HepG2 (cell line): Measurements from ENCODE around the gene BSG. TPM values are rescaled to one million over a fixed set of nuclear protein-coding genes. Genes with fewer than 3 reads are reported as not detected.

Experiments used
- KDM3A ChIP-seq: IDR thresholded peaks from 2 replicates; pipeline ENCODE4 v1.6.1; 2018; ENCODE audit warnings: low read depth, missing compliant biosample characterization
- MYC ChIP-seq: sonication (generic); formaldehyde crosslinking; IDR thresholded peaks from 2 replicates; pipeline ENCODE4 v1.9.0; 2021; ENCODE audit warnings: missing genetic modification reagents, borderline replicate concordance
- MZF1 ChIP-seq: sonication (generic); formaldehyde crosslinking; IDR thresholded peaks from 2 replicates; pipeline ENCODE4 v1.8.1; 2023; ENCODE audit warnings: mild to moderate bottlenecking, missing genetic modification reagents, borderline replicate concordance
- NFATC3 ChIP-seq: sonication (generic); formaldehyde crosslinking; IDR thresholded peaks from 2 replicates; pipeline ENCODE4 v1.5.1; 2020; ENCODE audit warnings: mild to moderate bottlenecking, missing genetic modification reagents
- NR1H2 ChIP-seq: sonication (generic); formaldehyde crosslinking; IDR thresholded peaks from 2 replicates; pipeline ENCODE4 v1.8.1; 2022; ENCODE audit warnings: low read depth, missing genetic modification reagents, borderline replicate concordance
- TBX2 ChIP-seq: sonication (generic); formaldehyde crosslinking; IDR thresholded peaks from 2 replicates; pipeline ENCODE4 v1.5.0; 2020; ENCODE audit warnings: missing genetic modification reagents, mild to moderate bottlenecking, borderline replicate concordance
- ZIK1 ChIP-seq: sonication (generic); formaldehyde crosslinking; IDR thresholded peaks from 2 replicates; pipeline ENCODE4 v1.5.0; 2020; ENCODE audit warnings: mild to moderate bottlenecking, low read depth, missing genetic modification reagents, borderline replicate concordance
- ZNF24 ChIP-seq: fragments of 450-650 bp; IDR thresholded peaks from 2 replicates; pipeline ENCODE4 v1.6.1; 2017; ENCODE audit warnings: antibody characterized with exemption, mild to moderate bottlenecking
- ZNF780A ChIP-seq: sonication (generic); formaldehyde crosslinking; IDR thresholded peaks from 2 replicates; pipeline ENCODE4 v1.8.0; 2022; ENCODE audit warnings: mild to moderate bottlenecking, missing genetic modification reagents, moderate library complexity
- polyA plus RNA-seq, 8 experiments: library from polyadenylated mRNA; depleted of rRNA in 3 of 8; stranded (reverse) in 7 of 8; unstranded in 1 of 8; fragments of >200 nt; fragmentation: Illumina TruSeq in 4 of 8; extraction: Trizol in 4 of 8; gene quantifications; 2 replicates each; pipeline versions ENCODE4 v1.2.1 to v1.2.3, GENCODE V29; 2011 to 2016; ENCODE audit warnings: low read depth in 4 of 8, missing spikeins in 1 of 8, mixed read lengths in 1 of 8; ENCODE audit not compliant: insufficient read depth in 1 of 8
- total RNA-seq, 5 experiments: library from RNA; depleted of rRNA; stranded (reverse); fragments of >200 nt; fragmentation: Illumina TruSeq; extraction: Trizol; gene quantifications; 2 replicates each; pipeline ENCODE4 v1.2.3, GENCODE V29; 2016; ENCODE audit warnings: low read depth in 1 of 5
- TF ChIP-seq, protein P1 (sequence below): sonication (generic); formaldehyde crosslinking; IDR thresholded peaks from 2 replicates; pipeline ENCODE4 v1.4.0; 2020; ENCODE audit warnings: missing genetic modification reagents, borderline replicate concordance
- TF ChIP-seq, protein P2 (sequence below): sonication (generic); formaldehyde crosslinking; IDR thresholded peaks from 2 replicates; pipeline ENCODE4 v1.9.0; 2021; ENCODE audit warnings: mild to moderate bottlenecking, missing genetic modification reagents
- TF ChIP-seq, protein P3 (sequence below): sonication (generic); formaldehyde crosslinking; IDR thresholded peaks from 2 replicates; pipeline ENCODE4 v1.4.0; 2020; ENCODE audit warnings: missing genetic modification reagents, borderline replicate concordance
- TF ChIP-seq, protein P4 (sequence below): sonication (generic); formaldehyde crosslinking; IDR thresholded peaks from 2 replicates; pipeline ENCODE4 v1.5.0; 2020; ENCODE audit warnings: mild to moderate bottlenecking, missing genetic modification reagents

BSG gene
- total and polyA plus RNA-seq, 2 of the 13 experiments (the other 11 are each of a cell fraction or from before 2014, with no cell fraction given), result 309 to 754 TPM

DNA sequence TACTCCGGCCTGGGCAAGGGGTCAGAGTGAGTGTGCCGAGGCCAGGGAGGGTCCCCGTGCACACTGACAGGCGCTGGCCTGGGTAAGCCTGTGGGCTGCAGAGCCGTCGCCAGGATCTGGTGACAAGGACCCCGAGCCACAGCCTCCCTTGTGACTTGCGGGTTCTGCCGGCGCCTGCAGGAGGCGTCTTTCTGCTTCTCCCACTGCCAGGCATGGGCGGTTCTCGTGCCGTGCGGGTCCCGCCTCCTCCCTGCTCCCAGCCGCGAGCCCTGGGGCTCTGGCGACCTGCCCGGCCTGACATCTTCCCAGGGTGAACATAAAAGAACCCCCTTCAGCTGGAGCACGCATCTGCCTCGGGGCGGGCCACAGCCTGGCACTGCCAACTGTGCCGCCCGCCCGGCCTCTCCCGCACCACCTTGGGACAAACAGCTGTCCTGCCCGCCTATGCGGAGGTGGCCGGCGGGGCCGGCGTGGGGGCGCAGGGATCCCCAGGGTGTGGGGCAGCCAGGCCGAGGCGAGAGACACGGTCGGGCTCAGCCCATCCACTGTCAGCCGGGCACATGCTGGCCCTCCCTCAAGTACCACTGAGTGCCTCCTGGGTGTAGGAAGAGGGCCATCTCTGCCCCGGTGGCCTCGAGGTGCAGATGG, 15.8 kb downstream of the BSG start (continued):
- TF ChIP-seq, protein P1, sequence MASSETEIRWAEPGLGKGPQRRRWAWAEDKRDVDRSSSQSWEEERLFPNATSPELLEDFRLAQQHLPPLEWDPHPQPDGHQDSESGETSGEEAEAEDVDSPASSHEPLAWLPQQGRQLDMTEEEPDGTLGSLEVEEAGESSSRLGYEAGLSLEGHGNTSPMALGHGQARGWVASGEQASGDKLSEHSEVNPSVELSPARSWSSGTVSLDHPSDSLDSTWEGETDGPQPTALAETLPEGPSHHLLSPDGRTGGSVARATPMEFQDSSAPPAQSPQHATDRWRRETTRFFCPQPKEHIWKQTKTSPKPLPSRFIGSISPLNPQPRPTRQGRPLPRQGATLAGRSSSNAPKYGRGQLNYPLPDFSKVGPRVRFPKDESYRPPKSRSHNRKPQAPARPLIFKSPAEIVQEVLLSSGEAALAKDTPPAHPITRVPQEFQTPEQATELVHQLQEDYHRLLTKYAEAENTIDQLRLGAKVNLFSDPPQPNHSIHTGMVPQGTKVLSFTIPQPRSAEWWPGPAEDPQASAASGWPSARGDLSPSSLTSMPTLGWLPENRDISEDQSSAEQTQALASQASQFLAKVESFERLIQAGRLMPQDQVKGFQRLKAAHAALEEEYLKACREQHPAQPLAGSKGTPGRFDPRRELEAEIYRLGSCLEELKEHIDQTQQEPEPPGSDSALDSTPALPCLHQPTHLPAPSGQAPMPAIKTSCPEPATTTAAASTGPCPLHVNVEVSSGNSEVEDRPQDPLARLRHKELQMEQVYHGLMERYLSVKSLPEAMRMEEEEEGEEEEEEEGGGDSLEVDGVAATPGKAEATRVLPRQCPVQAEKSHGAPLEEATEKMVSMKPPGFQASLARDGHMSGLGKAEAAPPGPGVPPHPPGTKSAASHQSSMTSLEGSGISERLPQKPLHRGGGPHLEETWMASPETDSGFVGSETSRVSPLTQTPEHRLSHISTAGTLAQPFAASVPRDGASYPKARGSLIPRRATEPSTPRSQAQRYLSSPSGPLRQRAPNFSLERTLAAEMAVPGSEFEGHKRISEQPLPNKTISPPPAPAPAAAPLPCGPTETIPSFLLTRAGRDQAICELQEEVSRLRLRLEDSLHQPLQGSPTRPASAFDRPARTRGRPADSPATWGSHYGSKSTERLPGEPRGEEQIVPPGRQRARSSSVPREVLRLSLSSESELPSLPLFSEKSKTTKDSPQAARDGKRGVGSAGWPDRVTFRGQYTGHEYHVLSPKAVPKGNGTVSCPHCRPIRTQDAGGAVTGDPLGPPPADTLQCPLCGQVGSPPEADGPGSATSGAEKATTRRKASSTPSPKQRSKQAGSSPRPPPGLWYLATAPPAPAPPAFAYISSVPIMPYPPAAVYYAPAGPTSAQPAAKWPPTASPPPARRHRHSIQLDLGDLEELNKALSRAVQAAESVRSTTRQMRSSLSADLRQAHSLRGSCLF (CRISPR knock-in tag), result no peak
- TF ChIP-seq, protein P2, sequence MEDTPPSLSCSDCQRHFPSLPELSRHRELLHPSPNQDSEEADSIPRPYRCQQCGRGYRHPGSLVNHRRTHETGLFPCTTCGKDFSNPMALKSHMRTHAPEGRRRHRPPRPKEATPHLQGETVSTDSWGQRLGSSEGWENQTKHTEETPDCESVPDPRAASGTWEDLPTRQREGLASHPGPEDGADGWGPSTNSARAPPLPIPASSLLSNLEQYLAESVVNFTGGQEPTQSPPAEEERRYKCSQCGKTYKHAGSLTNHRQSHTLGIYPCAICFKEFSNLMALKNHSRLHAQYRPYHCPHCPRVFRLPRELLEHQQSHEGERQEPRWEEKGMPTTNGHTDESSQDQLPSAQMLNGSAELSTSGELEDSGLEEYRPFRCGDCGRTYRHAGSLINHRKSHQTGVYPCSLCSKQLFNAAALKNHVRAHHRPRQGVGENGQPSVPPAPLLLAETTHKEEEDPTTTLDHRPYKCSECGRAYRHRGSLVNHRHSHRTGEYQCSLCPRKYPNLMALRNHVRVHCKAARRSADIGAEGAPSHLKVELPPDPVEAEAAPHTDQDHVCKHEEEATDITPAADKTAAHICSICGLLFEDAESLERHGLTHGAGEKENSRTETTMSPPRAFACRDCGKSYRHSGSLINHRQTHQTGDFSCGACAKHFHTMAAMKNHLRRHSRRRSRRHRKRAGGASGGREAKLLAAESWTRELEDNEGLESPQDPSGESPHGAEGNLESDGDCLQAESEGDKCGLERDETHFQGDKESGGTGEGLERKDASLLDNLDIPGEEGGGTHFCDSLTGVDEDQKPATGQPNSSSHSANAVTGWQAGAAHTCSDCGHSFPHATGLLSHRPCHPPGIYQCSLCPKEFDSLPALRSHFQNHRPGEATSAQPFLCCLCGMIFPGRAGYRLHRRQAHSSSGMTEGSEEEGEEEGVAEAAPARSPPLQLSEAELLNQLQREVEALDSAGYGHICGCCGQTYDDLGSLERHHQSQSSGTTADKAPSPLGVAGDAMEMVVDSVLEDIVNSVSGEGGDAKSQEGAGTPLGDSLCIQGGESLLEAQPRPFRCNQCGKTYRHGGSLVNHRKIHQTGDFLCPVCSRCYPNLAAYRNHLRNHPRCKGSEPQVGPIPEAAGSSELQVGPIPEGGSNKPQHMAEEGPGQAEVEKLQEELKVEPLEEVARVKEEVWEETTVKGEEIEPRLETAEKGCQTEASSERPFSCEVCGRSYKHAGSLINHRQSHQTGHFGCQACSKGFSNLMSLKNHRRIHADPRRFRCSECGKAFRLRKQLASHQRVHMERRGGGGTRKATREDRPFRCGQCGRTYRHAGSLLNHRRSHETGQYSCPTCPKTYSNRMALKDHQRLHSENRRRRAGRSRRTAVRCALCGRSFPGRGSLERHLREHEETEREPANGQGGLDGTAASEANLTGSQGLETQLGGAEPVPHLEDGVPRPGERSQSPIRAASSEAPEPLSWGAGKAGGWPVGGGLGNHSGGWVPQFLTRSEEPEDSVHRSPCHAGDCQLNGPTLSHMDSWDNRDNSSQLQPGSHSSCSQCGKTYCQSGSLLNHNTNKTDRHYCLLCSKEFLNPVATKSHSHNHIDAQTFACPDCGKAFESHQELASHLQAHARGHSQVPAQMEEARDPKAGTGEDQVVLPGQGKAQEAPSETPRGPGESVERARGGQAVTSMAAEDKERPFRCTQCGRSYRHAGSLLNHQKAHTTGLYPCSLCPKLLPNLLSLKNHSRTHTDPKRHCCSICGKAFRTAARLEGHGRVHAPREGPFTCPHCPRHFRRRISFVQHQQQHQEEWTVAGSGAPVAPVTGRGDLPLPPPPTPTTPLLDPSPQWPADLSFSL, result no peak
- TF ChIP-seq NFATC3 (no peak), ZNF780A (CRISPR knock-in tag) (no peak), NR1H2 (CRISPR knock-in tag) (no peak), ZIK1 (CRISPR knock-in tag) (no peak), MZF1 (CRISPR knock-in tag) (no peak), ZNF24 (no peak), MYC (CRISPR knock-in tag) (peak; percentile 11; the same call in 1 of the 2 replicates), KDM3A (0 out of 2 replicates have a peak, but pooled peaks have one; percentile 25), TBX2 (CRISPR knock-in tag) (0 out of 2 replicates have a peak, but pooled peaks have one; percentile 15)
- TF ChIP-seq, protein P3, sequence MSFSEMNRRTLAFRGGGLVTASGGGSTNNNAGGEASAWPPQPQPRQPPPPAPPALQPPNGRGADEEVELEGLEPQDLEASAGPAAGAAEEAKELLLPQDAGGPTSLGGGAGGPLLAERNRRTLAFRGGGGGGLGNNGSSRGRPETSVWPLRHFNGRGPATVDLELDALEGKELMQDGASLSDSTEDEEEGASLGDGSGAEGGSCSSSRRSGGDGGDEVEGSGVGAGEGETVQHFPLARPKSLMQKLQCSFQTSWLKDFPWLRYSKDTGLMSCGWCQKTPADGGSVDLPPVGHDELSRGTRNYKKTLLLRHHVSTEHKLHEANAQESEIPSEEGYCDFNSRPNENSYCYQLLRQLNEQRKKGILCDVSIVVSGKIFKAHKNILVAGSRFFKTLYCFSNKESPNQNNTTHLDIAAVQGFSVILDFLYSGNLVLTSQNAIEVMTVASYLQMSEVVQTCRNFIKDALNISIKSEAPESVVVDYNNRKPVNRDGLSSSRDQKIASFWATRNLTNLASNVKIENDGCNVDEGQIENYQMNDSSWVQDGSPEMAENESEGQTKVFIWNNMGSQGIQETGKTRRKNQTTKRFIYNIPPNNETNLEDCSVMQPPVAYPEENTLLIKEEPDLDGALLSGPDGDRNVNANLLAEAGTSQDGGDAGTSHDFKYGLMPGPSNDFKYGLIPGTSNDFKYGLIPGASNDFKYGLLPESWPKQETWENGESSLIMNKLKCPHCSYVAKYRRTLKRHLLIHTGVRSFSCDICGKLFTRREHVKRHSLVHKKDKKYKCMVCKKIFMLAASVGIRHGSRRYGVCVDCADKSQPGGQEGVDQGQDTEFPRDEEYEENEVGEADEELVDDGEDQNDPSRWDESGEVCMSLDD (CRISPR knock-in tag), result no peak
- TF ChIP-seq, protein P4, sequence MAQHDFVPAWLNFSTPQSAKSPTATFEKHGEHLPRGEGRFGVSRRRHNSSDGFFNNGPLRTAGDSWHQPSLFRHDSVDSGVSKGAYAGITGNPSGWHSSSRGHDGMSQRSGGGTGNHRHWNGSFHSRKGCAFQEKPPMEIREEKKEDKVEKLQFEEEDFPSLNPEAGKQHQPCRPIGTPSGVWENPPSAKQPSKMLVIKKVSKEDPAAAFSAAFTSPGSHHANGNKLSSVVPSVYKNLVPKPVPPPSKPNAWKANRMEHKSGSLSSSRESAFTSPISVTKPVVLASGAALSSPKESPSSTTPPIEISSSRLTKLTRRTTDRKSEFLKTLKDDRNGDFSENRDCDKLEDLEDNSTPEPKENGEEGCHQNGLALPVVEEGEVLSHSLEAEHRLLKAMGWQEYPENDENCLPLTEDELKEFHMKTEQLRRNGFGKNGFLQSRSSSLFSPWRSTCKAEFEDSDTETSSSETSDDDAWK (CRISPR knock-in tag), result no peak
